OCI-LY7 (cell line): ENCODE measurements around the gene ADAMTS13. TPM values are rescaled to one million over a fixed set of nuclear protein-coding genes. Genes with fewer than 3 reads are reported as not detected.

Experiments
- BruUV-seq: library from RNA; stranded (reverse); fragments of 400-500 nt; replicated peaks from 2 replicates; lab custom pipeline; 2021; lab: Mats Ljungman, UMichigan
- CTCF ChIA-PET: fragments of 300-600 bp; sonication (Branson Sonifier 250); formaldehyde crosslinking; loops from one replicate; lab custom pipeline; 2022; ENCODE audit warnings: antibody characterized with exemption; ENCODE audit not compliant: unreplicated experiment; lab: Charles Lee
- POLR2A ChIA-PET: fragments of 300-600 bp; sonication (Branson Sonifier 250); formaldehyde crosslinking; loops from one replicate; lab custom pipeline; 2022; ENCODE audit warnings: antibody characterized with exemption; lab: Charles Lee
- DNase-seq: peaks from one replicate; pipeline ENCODE4 v3.0.0-alpha.2; 2015; ENCODE audit warnings: low spot score
- H2AFZ ChIP-seq: fragments of 200-600 bp; sonication (generic), shearing (Covaris generic); 2 replicates; pipeline ENCODE4 v1.6.1; 2014; ENCODE audit warnings: mild to moderate bottlenecking, antibody characterized with exemption, low read length, moderate library complexity
- H3K27ac ChIP-seq: fragments of 200-600 bp; sonication (generic); 2 replicates; pipeline ENCODE4 v1.5.1; 2014; ENCODE audit warnings: mixed run types, low read depth, mild to moderate bottlenecking, moderate library complexity, low read length, inconsistent platforms; ENCODE audit not compliant: poor library complexity, severe bottlenecking
- H3K36me3 ChIP-seq: fragments of 200-600 bp; sonication (generic); 2 replicates; pipeline ENCODE4 v1.6.1; 2014; ENCODE audit warnings: mild to moderate bottlenecking, antibody characterized with exemption, low read length, moderate library complexity, mixed read lengths; ENCODE audit not compliant: insufficient read depth
- H3K4me1 ChIP-seq: fragments of 200-600 bp; sonication (generic); 2 replicates; pipeline ENCODE4 v1.5.1; 2014; ENCODE audit warnings: mild to moderate bottlenecking, low read length; ENCODE audit not compliant: insufficient read depth, poor library complexity, severe bottlenecking
- H3K4me2 ChIP-seq: fragments of 200-600 bp; sonication (generic); 2 replicates; pipeline ENCODE4 v1.6.1; 2014; ENCODE audit warnings: mild to moderate bottlenecking, low read length
- H3K4me3 ChIP-seq: fragments of 200-600 bp; sonication (generic); 2 replicates; pipeline ENCODE4 v1.5.1; 2014; ENCODE audit warnings: mild to moderate bottlenecking, low read depth, low read length; ENCODE audit not compliant: poor library complexity, severe bottlenecking
- H3K79me2 ChIP-seq: fragments of 200-600 bp; sonication (generic); 2 replicates; pipeline ENCODE4 v1.6.1; 2016; ENCODE audit warnings: low read depth, mild to moderate bottlenecking, low read length, moderate library complexity, mixed read lengths; ENCODE audit not compliant: insufficient read depth
- H3K9me2 ChIP-seq: fragments of 200-600 bp; sonication (generic); 2 replicates; pipeline ENCODE4 v1.6.1; 2016; ENCODE audit warnings: mild to moderate bottlenecking, low read length, mixed read lengths; ENCODE audit not compliant: insufficient read depth
- H3K9me3 ChIP-seq: fragments of 200-600 bp; sonication (generic); 2 replicates; pipeline ENCODE4 v1.6.1; 2014; ENCODE audit warnings: mild to moderate bottlenecking, mixed run types, low read length, mixed read lengths
- H4K20me1 ChIP-seq: fragments of 200-600 bp; sonication (generic); 2 replicates; pipeline ENCODE4 v1.6.1; 2014; ENCODE audit warnings: mild to moderate bottlenecking, antibody characterized with exemption, low read length, moderate library complexity, mixed read lengths; ENCODE audit not compliant: insufficient read depth
- EZH2phosphoT487 ChIP-seq: fragments of 200-600 bp; sonication (generic); IDR thresholded peaks from 2 replicates; pipeline ENCODE4 v1.6.1; 2018; ENCODE audit warnings: low read depth, borderline replicate concordance, mild to moderate bottlenecking, mixed run types, antibody characterized with exemption, low read length, moderate library complexity, mixed read lengths
- intact Hi-C: fragments of 100-400 bp; cut with micrococcal nuclease; formaldehyde crosslinking; loops from one replicate; pipeline ENCODE4 v1.10.0; 2022; ENCODE audit not compliant: unreplicated experiment
- total RNA-seq, 2 experiments: library from RNA; depleted of rRNA in 1 of 2; stranded (reverse); fragments of >200 nt in 1 of 2; shearing (Covaris generic) in 1 of 2; gene quantifications; 2 replicates each; pipeline ENCODE4 v1.2.3, GENCODE V29; 2014 to 2022
- TF ChIP-seq, protein P1 (sequence below): fragments of 200-600 bp; sonication (generic); conservative IDR thresholded peaks from 2 replicates; pipeline ENCODE4 v1.5.1; 2014; ENCODE audit warnings: mild to moderate bottlenecking, antibody characterized with exemption, low read length, moderate library complexity, mixed read lengths

The ADAMTS13 gene
- total RNA-seq, 2 experiments from 2014 or later: 6.2 to 18.1 TPM

GRCh38 chr9:133441571-133441970 lies 19.4 kb downstream of the ADAMTS13 start:
- H3K79me2 ChIP-seq: no peaks in the 10 kb centered on the region
- no peak overlapping the region for H2AFZ ChIP-seq
- DNase-seq: peak; percentile 31
- H3K27ac ChIP-seq: no peak overlapping the region
- no peaks in the 10 kb centered on the region for H3K9me3 ChIP-seq
- ChIA-PET POLR2A (no interaction called here), CTCF (no interaction called here)
- no peak overlapping the region for H3K4me3 ChIP-seq
- H3K36me3 ChIP-seq: no peaks in the 10 kb centered on the region
- intact Hi-C loops: no loop called here
- H3K9me2 ChIP-seq: no peaks in the 10 kb centered on the region
- peaks cover 9% of the 10 kb centered on the region for H3K4me1 ChIP-seq
- no peaks in the 10 kb centered on the region; the same call in 1 of the 2 replicates for H4K20me1 ChIP-seq
- TF ChIP-seq EZH2phosphoT487: no peak
- TF ChIP-seq, protein P1, sequence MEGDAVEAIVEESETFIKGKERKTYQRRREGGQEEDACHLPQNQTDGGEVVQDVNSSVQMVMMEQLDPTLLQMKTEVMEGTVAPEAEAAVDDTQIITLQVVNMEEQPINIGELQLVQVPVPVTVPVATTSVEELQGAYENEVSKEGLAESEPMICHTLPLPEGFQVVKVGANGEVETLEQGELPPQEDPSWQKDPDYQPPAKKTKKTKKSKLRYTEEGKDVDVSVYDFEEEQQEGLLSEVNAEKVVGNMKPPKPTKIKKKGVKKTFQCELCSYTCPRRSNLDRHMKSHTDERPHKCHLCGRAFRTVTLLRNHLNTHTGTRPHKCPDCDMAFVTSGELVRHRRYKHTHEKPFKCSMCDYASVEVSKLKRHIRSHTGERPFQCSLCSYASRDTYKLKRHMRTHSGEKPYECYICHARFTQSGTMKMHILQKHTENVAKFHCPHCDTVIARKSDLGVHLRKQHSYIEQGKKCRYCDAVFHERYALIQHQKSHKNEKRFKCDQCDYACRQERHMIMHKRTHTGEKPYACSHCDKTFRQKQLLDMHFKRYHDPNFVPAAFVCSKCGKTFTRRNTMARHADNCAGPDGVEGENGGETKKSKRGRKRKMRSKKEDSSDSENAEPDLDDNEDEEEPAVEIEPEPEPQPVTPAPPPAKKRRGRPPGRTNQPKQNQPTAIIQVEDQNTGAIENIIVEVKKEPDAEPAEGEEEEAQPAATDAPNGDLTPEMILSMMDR: no peak
- BruUV-seq: no TSS peak
- H3K4me2 ChIP-seq: peak overlapping the region; percentile 33; the same call in 1 of the 2 replicates

DNA sequence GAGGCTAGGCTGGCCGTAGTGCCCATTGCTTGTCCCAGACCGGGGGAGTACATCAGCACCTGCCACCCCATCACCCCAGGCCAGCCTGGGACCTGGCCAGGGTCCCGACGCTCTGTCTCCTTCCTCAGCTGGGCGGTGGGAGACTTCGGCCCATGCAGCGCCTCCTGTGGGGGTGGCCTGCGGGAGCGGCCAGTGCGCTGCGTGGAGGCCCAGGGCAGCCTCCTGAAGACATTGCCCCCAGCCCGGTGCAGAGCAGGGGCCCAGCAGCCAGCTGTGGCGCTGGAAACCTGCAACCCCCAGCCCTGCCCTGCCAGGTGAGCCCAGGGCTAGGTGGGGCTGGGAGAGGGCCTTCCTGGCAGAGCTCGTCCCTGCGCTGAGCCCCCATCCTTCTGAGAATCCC lies 21.1 kb downstream of the ADAMTS13 start:
- Histone ChIP-seq H3K9me3 (no peaks in the 10 kb centered on the region), H2AFZ (no peak overlapping the region), H3K36me3 (no peaks in the 10 kb centered on the region), H3K9me2 (no peaks in the 10 kb centered on the region), H3K27ac (no peak overlapping the region), H3K4me1 (peaks cover 9% of the 10 kb centered on the region), H3K4me2 (no peak overlapping the region), H3K79me2 (no peaks in the 10 kb centered on the region), H4K20me1 (no peaks in the 10 kb centered on the region; the same call in 1 of the 2 replicates), H3K4me3 (no peak overlapping the region)
- CTCF ChIA-PET: no interaction called here
- TF ChIP-seq EZH2phosphoT487: no peak
- POLR2A ChIA-PET: interaction anchor here (1.0 kb wide), 1 partner anchor 16 kb away, joined by 4 read pairs; the partner anchor contains the start of gene CACFD1
- DNase-seq: no peak
- BruUV-seq: no TSS peak
- intact Hi-C loops: no loop called here

DNA sequence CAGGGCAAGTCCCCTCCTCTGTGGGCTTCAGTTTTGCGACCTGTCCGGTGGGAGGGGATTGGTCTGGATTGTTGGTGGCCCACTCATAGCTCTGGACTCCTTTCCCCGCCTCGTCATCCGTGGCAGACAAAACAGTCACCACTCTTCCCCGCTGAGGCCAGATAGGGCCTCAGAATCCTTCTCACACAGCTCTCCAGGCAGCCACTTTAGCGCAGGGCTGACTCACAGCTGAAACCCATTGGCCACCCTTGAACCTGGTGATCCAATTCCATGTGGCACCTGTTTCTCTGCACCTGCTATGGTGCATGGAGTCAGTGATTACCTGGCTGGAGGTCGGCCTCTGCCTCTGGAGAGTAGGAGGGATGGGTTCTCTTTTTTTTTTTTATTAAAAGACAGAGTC lies 21.8 kb downstream of the ADAMTS13 start:
- Histone ChIP-seq H3K4me3 (no peak overlapping the region), H3K9me3 (no peaks in the 10 kb centered on the region), H2AFZ (no peak overlapping the region), H3K27ac (no peak overlapping the region), H3K4me1 (peaks cover 9% of the 10 kb centered on the region), H3K4me2 (no peak overlapping the region), H3K36me3 (no peaks in the 10 kb centered on the region), H3K79me2 (no peaks in the 10 kb centered on the region), H4K20me1 (no peaks in the 10 kb centered on the region; the same call in 1 of the 2 replicates), H3K9me2 (no peaks in the 10 kb centered on the region)
- TF ChIP-seq, protein P1: no peak
- no peak for TF ChIP-seq EZH2phosphoT487
- POLR2A ChIA-PET: interaction anchor here (1.0 kb wide), 1 partner anchor 16 kb away, joined by 4 read pairs; the partner anchor contains the start of gene CACFD1
- CTCF ChIA-PET: no interaction called here
- BruUV-seq: no TSS peak
- intact Hi-C loops: no loop called here
- DNase-seq: no peak
